Measurements from ENCODE around the gene WRAP73.

WRAP73 gene

GRCh38 chr1:3664700-3665375 lies 14.9 kb upstream of the WRAP73 start:
- Mint-ChIP-seq H3K4me3 (no peak overlapping the region), H3K4me1 (ENCODE audit: low read depth) (no peaks in the 10 kb centered on the region), H3K9me3 (ENCODE audit: low read depth) (no peaks in the 10 kb centered on the region), H3K27ac (no peak overlapping the region), H3K36me3 (no peaks in the 10 kb centered on the region), H3K27me3 (peaks cover 7% of the 10 kb centered on the region)

- no peaks in the 10 kb centered on the region for H3K9me3 Mint-ChIP-seq (ENCODE audit: low read depth)
- H3K36me3 Mint-ChIP-seq, result no peaks in the 10 kb centered on the region
- H3K4me1 Mint-ChIP-seq (ENCODE audit: low read depth), result no peaks in the 10 kb centered on the region
- no peak overlapping the region for H3K27ac Mint-ChIP-seq
- H3K4me3 Mint-ChIP-seq, result no peak overlapping the region
- H3K27me3 Mint-ChIP-seq, result peaks cover 7% of the 10 kb centered on the region
Measured at GRCh38 chr1:3663999-3664699, 14.2 kb upstream of the WRAP73 start.

- Mint-ChIP-seq H3K4me3 (no peak overlapping the region), H3K9me3 (ENCODE audit: low read depth) (no peaks in the 10 kb centered on the region), H3K4me1 (ENCODE audit: low read depth) (no peaks in the 10 kb centered on the region), H3K27ac (no peak overlapping the region), H3K36me3 (no peaks in the 10 kb centered on the region), H3K27me3 (peaks cover 4% of the 10 kb centered on the region)
Measured at GRCh38 chr1:3662080-3662671, 12.3 kb upstream of the WRAP73 start.

- H3K4me3 Mint-ChIP-seq, result no peak overlapping the region
- H3K9me3 Mint-ChIP-seq (ENCODE audit: low read depth), result no peaks in the 10 kb centered on the region
- H3K27me3 Mint-ChIP-seq, result peaks cover 4% of the 10 kb centered on the region
- no peaks in the 10 kb centered on the region for H3K36me3 Mint-ChIP-seq
- no peak overlapping the region for H3K27ac Mint-ChIP-seq
- H3K4me1 Mint-ChIP-seq (ENCODE audit: low read depth), result no peaks in the 10 kb centered on the region
Measured at GRCh38 chr1:3661631-3662030, 11.7 kb upstream of the WRAP73 start.

- no peaks in the 10 kb centered on the region for H3K36me3 Mint-ChIP-seq
- peaks cover 6% of the 10 kb centered on the region for H3K27me3 Mint-ChIP-seq
- H3K9me3 Mint-ChIP-seq (ENCODE audit: low read depth), result no peaks in the 10 kb centered on the region
- no peaks in the 10 kb centered on the region for H3K4me1 Mint-ChIP-seq (ENCODE audit: low read depth)
- no peak overlapping the region for H3K27ac Mint-ChIP-seq
- no peak overlapping the region for H3K4me3 Mint-ChIP-seq
Measured at GRCh38 chr1:3660704-3661103, 10.8 kb upstream of the WRAP73 start.

- no peaks in the 10 kb centered on the region for H3K4me1 Mint-ChIP-seq (ENCODE audit: low read depth)
Measured at GRCh38 chr1:3659093-3659492, 9.2 kb upstream of the WRAP73 start.

GRCh38 chr1:3658231-3658615 lies 8.3 kb upstream of the WRAP73 start:
- Mint-ChIP-seq H3K4me3 (no peak overlapping the region), H3K4me1 (ENCODE audit: low read depth) (peaks cover 1% of the 10 kb centered on the region), H3K27me3 (peaks cover 20% of the 10 kb centered on the region), H3K27ac (no peak overlapping the region), H3K9me3 (ENCODE audit: low read depth) (no peaks in the 10 kb centered on the region), H3K36me3 (no peaks in the 10 kb centered on the region)

More at GRCh38 chr1:3659093-3659492, 9.2 kb upstream of the WRAP73 start:
- H3K36me3 Mint-ChIP-seq, result no peaks in the 10 kb centered on the region
- H3K27me3 Mint-ChIP-seq, result peaks cover 12% of the 10 kb centered on the region
- no peak overlapping the region for H3K4me3 Mint-ChIP-seq
- no peak overlapping the region for H3K27ac Mint-ChIP-seq
- no peaks in the 10 kb centered on the region for H3K9me3 Mint-ChIP-seq (ENCODE audit: low read depth)

- no peaks in the 10 kb centered on the region for H3K9me3 Mint-ChIP-seq (ENCODE audit: low read depth)
- H3K4me3 Mint-ChIP-seq, result no peak overlapping the region
- no peaks in the 10 kb centered on the region for H3K36me3 Mint-ChIP-seq
- no peak overlapping the region for H3K27ac Mint-ChIP-seq
- peaks cover 2% of the 10 kb centered on the region for H3K4me1 Mint-ChIP-seq (ENCODE audit: low read depth)
- peaks cover 19% of the 10 kb centered on the region for H3K27me3 Mint-ChIP-seq
Measured at GRCh38 chr1:3657578-3658230, 7.8 kb upstream of the WRAP73 start.

- Mint-ChIP-seq H3K27me3 (peaks cover 19% of the 10 kb centered on the region), H3K9me3 (ENCODE audit: low read depth) (no peaks in the 10 kb centered on the region), H3K27ac (no peak overlapping the region), H3K4me1 (ENCODE audit: low read depth) (peaks cover 2% of the 10 kb centered on the region), H3K4me3 (no peak overlapping the region), H3K36me3 (no peaks in the 10 kb centered on the region)
Measured at GRCh38 chr1:3657096-3657475, 7.2 kb upstream of the WRAP73 start.

GRCh38 chr1:3656450-3657095 lies 6.7 kb upstream of the WRAP73 start:
- Mint-ChIP-seq H3K9me3 (ENCODE audit: low read depth) (no peaks in the 10 kb centered on the region), H3K27me3 (peaks cover 19% of the 10 kb centered on the region), H3K4me1 (ENCODE audit: low read depth) (peaks cover 2% of the 10 kb centered on the region), H3K4me3 (no peak overlapping the region), H3K27ac (no peak overlapping the region), H3K36me3 (no peaks in the 10 kb centered on the region)

GRCh38 chr1:3654549-3655281 lies 4.8 kb upstream of the WRAP73 start:
- peaks cover 9% of the 10 kb centered on the region for H3K4me1 Mint-ChIP-seq (ENCODE audit: low read depth)
- no peak overlapping the region for H3K27ac Mint-ChIP-seq
- no peaks in the 10 kb centered on the region for H3K9me3 Mint-ChIP-seq (ENCODE audit: low read depth)
- H3K27me3 Mint-ChIP-seq, result peaks cover 20% of the 10 kb centered on the region
- H3K4me3 Mint-ChIP-seq, result no peak overlapping the region
- H3K36me3 Mint-ChIP-seq, result no peaks in the 10 kb centered on the region

- Mint-ChIP-seq H3K27me3 (peaks cover 20% of the 10 kb centered on the region), H3K4me1 (ENCODE audit: low read depth) (peaks cover 19% of the 10 kb centered on the region), H3K4me3 (peak overlapping the region; percentile 46), H3K9me3 (ENCODE audit: low read depth) (no peaks in the 10 kb centered on the region), H3K36me3 (no peaks in the 10 kb centered on the region), H3K27ac (no peak overlapping the region)
Measured at GRCh38 chr1:3653286-3653618, 3.3 kb upstream of the WRAP73 start.

GRCh38 chr1:3652548-3653285 lies 2.8 kb upstream of the WRAP73 start:
- Mint-ChIP-seq H3K36me3 (no peaks in the 10 kb centered on the region), H3K9me3 (ENCODE audit: low read depth) (no peaks in the 10 kb centered on the region), H3K4me3 (no peak overlapping the region), H3K4me1 (ENCODE audit: low read depth) (peaks cover 24% of the 10 kb centered on the region), H3K27me3 (peaks cover 20% of the 10 kb centered on the region), H3K27ac (no peak overlapping the region)

Data from activated naive CD8-positive, alpha-beta T cell (primary cell).